ENCODE data around the gene DPPA4.

DPPA4 gene

GRCh38 chr3:109355625-109356441 is 18.5 kb upstream of the DPPA4 start:
- Histone ChIP-seq H3K4me3 (no peak overlapping the region), H3K27ac (no peak overlapping the region)
- DNase-seq (ENCODE audit: low spot score), result no peak
- TF ChIP-seq, protein P1, sequence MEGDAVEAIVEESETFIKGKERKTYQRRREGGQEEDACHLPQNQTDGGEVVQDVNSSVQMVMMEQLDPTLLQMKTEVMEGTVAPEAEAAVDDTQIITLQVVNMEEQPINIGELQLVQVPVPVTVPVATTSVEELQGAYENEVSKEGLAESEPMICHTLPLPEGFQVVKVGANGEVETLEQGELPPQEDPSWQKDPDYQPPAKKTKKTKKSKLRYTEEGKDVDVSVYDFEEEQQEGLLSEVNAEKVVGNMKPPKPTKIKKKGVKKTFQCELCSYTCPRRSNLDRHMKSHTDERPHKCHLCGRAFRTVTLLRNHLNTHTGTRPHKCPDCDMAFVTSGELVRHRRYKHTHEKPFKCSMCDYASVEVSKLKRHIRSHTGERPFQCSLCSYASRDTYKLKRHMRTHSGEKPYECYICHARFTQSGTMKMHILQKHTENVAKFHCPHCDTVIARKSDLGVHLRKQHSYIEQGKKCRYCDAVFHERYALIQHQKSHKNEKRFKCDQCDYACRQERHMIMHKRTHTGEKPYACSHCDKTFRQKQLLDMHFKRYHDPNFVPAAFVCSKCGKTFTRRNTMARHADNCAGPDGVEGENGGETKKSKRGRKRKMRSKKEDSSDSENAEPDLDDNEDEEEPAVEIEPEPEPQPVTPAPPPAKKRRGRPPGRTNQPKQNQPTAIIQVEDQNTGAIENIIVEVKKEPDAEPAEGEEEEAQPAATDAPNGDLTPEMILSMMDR (IDR thresholded peaks at IDR 0.05), result no peak

DNA sequence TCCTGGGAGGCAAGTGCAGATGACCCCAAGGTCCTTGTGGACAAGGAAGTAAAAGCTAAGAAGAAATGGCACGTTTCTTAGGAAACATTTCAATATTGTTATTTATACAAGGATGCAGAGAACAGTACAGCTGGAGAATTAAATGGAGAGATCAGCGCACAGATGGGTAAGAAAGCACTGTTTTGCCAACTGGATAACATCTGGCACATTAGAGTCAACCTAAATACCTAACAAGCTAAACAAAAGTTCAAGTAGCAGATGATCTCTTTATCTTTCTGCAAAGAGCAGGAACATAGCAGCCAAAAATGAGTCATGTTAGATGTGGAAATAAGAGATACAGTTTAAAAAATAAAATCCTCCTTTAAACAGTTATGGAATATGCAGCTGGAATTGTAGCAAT is 15.7 kb upstream of the DPPA4 start:
- Histone ChIP-seq H3K27ac (no peak overlapping the region), H3K4me3 (no peak overlapping the region)
- TF ChIP-seq, protein P1 (IDR thresholded peaks at IDR 0.05), result no peak
- no peak for DNase-seq (ENCODE audit: low spot score)

DNA sequence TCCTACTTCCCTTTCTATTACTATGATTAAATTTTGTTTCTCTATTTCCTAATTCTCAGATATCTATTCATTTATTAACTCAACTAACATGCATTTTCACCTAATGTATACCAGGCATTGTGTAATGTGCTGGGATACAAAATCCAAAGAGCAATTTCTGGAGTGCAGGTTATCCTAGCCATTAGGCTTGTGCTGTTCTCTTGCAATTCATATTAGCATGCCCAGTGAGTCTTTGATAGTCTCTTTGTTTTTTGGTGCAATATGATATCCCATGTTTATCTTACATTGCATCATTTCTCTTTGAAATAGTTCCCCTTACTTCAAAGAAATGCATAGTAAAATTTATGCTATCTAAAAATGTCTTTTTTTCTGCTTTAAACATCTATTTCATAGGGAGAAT is 13.9 kb upstream of the DPPA4 start:
- DNase-seq (ENCODE audit: low spot score), result no peak
- no peak overlapping the region for H3K27ac ChIP-seq
- TF ChIP-seq, protein P1 (IDR thresholded peaks at IDR 0.05), result no peak
- H3K4me3 ChIP-seq, result no peak overlapping the region

DNA sequence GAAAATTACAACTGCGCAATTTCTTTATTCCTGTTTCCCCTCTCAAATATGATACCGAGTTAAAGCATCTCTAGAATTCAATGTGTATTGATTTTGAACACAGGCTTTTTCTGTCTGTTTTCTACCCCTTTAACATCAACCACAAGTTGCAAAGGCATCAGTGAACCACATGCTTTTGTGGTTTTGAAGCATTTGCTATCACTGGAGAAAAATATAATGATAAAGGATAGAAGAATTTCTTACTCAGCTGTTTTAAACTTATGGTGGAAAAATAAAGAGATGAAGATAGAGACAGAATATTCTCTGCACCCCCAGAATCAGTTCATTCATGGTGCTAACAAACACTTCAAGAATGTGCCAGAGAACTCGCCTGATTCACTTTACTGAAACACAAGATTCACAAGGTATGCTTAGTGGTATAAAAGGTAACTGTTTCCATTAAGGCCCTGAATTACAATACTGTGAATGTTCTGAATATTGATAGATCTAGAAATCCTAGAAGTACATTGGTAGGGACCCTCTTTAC is 9.5 kb upstream of the DPPA4 start:
- no peak overlapping the region for H3K4me3 ChIP-seq
- H3K27ac ChIP-seq, result no peak overlapping the region
- no peak for DNase-seq (ENCODE audit: low spot score)
- TF ChIP-seq, protein P1 (IDR thresholded peaks at IDR 0.05), result no peak

GRCh38 chr3:109346099-109346498 is 8.8 kb upstream of the DPPA4 start:
- Histone ChIP-seq H3K27ac (no peak overlapping the region), H3K4me3 (no peak overlapping the region)
- DNase-seq (ENCODE audit: low spot score), result no peak
- TF ChIP-seq, protein P1 (IDR thresholded peaks at IDR 0.05), result no peak

- Histone ChIP-seq H3K4me3 (no peak overlapping the region), H3K27ac (no peak overlapping the region)
- no peak for DNase-seq (ENCODE audit: low spot score)
- TF ChIP-seq, protein P1 (IDR thresholded peaks at IDR 0.05), result no peak
Measured at GRCh38 chr3:109339714-109340648, 2.6 kb upstream of the DPPA4 start.

Data from coronary artery (tissue), 2 donors.